Retinal pigment epithelial cell (primary cell): Measurements from ENCODE around the gene ZBTB3.
A peak's percentile ranks its signal among the peaks of the same experiment; 100 is the strongest.

ENCODE experiments used
- DNase-seq: peaks from one replicate; pipeline ENCODE4 v3.0.0-alpha.2; 2010; ENCODE audit warnings: low read depth
- H3K4me3 ChIP-seq: 2 replicates; pipeline ENCODE4 v1.5.1; 2011; ENCODE audit warnings: mild to moderate bottlenecking, low read length, control low read depth, moderate library complexity
- TF ChIP-seq, protein P1 (sequence below): conservative IDR thresholded peaks from 2 replicates; pipeline ENCODE4 v1.5.1; 2011; ENCODE audit warnings: low read depth, low read length, control low read depth, inconsistent platforms

ZBTB3 gene

DNA sequence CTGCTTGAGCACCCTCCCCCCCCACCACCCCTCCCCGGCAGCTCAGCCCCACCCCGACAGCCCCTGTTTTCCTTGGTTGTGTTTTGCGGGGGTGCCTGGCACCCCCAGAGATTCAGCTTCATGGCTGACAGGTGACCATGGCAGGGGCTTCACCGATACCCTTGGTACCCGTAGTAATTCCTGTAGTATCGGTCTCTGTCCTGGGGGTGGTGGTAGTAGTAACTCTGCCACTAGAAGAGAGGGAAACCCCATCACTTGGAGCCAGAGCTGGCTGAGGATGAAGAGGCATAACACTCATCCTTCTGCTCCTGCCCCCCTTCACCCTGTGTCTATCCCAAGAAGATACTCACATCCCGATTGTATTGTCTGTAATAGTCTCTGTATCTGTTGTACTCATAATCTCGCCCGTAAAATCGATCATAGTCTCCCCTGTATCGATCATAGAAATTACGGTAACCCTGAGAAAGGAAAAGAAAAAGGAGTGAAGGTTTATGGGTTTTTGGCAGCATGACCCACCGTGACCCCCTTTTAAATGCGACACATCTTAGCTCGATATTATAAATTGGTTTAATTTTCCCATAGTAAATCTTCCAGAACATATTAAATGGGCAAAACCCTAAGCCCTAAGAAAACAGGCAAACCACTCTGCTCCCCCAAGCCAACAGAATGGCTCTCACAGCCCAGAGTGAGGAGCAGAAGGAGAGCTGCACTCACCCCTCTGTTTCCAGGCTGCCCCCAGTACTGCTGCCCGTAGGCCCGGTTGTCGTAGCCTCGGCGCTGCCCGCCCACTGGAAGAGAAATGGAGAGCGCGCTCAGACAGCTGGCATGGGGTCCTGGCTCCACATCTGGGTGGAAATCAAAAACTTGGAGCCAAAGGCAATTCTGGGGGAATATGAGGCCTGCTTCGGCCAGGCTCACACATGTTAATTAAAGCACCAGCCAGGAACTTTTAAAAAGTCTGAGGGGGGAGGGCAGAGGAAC lies 38.5 kb downstream of the ZBTB3 start:
- no peak overlapping the region for H3K4me3 ChIP-seq
- TF ChIP-seq, protein P1, sequence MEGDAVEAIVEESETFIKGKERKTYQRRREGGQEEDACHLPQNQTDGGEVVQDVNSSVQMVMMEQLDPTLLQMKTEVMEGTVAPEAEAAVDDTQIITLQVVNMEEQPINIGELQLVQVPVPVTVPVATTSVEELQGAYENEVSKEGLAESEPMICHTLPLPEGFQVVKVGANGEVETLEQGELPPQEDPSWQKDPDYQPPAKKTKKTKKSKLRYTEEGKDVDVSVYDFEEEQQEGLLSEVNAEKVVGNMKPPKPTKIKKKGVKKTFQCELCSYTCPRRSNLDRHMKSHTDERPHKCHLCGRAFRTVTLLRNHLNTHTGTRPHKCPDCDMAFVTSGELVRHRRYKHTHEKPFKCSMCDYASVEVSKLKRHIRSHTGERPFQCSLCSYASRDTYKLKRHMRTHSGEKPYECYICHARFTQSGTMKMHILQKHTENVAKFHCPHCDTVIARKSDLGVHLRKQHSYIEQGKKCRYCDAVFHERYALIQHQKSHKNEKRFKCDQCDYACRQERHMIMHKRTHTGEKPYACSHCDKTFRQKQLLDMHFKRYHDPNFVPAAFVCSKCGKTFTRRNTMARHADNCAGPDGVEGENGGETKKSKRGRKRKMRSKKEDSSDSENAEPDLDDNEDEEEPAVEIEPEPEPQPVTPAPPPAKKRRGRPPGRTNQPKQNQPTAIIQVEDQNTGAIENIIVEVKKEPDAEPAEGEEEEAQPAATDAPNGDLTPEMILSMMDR: no peak

GRCh38 chr11:62713343-62713742 lies 40.6 kb downstream of the ZBTB3 start:
- TF ChIP-seq, protein P1: no peak
- no peak for DNase-seq
- H3K4me3 ChIP-seq: no peak overlapping the region

More for the DNA sequence above, 38.5 kb downstream of the ZBTB3 start:
- DNase-seq: no peak

GRCh38 chr11:62712861-62713260 lies 41.1 kb downstream of the ZBTB3 start:
- no peak for DNase-seq
- TF ChIP-seq, protein P1: no peak
- no peak overlapping the region for H3K4me3 ChIP-seq

DNA sequence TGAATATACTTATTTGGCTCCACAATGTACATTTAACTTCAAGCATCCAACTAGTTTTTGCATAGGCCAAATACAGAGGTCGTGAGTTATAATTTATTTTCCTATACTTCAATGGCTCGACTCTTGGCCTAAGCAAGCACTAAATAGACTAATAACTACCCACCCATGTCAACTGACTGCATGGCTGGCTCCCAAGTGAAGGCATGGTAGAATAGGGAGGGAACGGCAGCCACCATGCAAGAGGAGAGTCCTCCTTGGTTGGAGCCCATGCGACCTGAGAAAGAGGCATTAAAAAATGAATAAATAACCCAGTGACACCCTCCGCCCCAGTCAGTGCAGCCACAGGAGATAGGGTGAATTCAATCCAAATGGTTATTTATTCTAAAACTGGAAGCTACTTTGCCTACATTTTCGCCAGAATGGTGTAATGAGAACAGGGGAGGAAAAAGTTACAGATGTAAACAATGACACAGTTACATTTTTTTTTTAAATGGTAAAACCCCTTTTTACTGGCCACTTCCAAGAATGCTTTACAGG lies 41.6 kb downstream of the ZBTB3 start:
- H3K4me3 ChIP-seq: no peak overlapping the region
- TF ChIP-seq, protein P1: no peak
- DNase-seq: no peak

- H3K4me3 ChIP-seq: peak overlapping the region; percentile 71
- no peak for DNase-seq
- TF ChIP-seq, protein P1: no peak
Measured at GRCh38 chr11:62710001-62710345, 44.0 kb downstream of the ZBTB3 start.

DNA sequence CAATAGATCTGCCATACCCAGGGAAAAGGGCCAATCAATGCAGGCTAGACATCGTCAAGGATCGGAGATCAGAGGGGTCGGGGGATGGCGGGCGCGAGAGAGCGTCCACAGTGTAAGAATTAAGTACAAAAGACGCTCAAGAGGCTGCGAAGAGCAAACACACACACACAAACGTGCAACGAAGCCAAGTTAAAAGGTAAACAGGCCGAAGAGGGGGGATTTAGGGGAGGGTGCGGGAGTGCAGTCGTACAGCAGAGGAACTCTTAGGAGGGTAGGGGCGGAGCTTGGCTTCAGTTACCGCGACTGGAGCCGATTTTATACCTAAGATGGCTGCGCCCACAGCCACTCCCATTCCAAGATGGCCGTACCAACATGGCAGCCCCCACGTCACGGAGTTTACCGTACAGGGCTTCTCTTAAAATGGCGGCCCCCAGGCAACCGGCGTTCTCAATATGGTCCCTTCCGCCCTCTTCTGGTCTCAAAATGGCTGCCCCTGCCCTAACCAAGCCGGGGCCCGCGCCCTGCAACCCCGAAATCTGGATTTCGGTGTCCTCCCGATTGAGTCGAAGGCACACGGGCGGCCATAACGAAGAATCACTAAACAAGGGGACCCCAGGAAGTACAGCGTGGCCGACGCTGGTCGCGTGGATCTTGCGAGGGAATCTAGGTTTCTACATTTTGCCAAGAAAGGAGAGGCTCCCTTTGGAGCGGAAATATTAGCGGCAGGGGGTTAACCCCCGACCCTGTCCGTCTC lies 44.5 kb downstream of the ZBTB3 start:
- peak overlapping the region; percentile 71 for H3K4me3 ChIP-seq
- DNase-seq: peak; percentile 93
- TF ChIP-seq, protein P1: no peak
